Heart left ventricle (tissue), 16 donors: ENCODE measurements around the gene TESK1. TPM values are rescaled to one million over a fixed set of nuclear protein-coding genes. Genes with fewer than 3 reads are reported as not detected.

Source experiments
- ATAC-seq, 4 donors: fragments of 200-7000 bp; cut with Tn5 transposase; one replicate each; pipeline ENCODE4 v1.9.1; 2020 to 2022; ENCODE audit warnings: moderate library complexity in 4 of 4, mild to moderate bottlenecking in 3 of 4, moderate number of reproducible peaks in 1 of 4
- DNase-seq, 5 donors: peaks; one replicate each; pipeline ENCODE4 v3.0.0-alpha.2; 2020
- H3K27ac ChIP-seq, 12 donors: fragments of 200-600 bp; sonication (generic) in 4 of 12; one replicate each; pipeline versions ENCODE4 v1.5.0 to v1.8.0; 2016 to 2022; ENCODE audit warnings: mild to moderate bottlenecking in 2 of 12
- H3K27me3 ChIP-seq, 9 donors: fragments of 200-600 bp; sonication (generic) in 2 of 9; one replicate each; pipeline versions ENCODE4 v1.5.1 to v1.8.0; 2016 to 2022; ENCODE audit warnings: mild to moderate bottlenecking in 3 of 9
- H3K36me3 ChIP-seq, 9 donors: fragments of 200-600 bp; sonication (generic) in 2 of 9; one replicate each; pipeline versions ENCODE4 v1.5.0 to v1.8.0; 2018 to 2022; ENCODE audit warnings: mild to moderate bottlenecking in 2 of 9
- H3K4me1 ChIP-seq, 12 donors: fragments of 200-600 bp; sonication (generic) in 4 of 12; one replicate each; pipeline versions ENCODE4 v1.5.0 to v1.8.0; 2016 to 2022; ENCODE audit warnings: mild to moderate bottlenecking in 3 of 12
- H3K4me3 ChIP-seq, 12 donors: fragments of 200-600 bp; sonication (generic) in 4 of 12; one replicate each; pipeline versions ENCODE4 v1.5.0 to v1.8.0; 2017 to 2022; ENCODE audit warnings: mild to moderate bottlenecking in 9 of 12, moderate library complexity in 4 of 12
- H3K9me3 ChIP-seq, 12 donors: fragments of 200-600 bp; sonication (generic) in 4 of 12; one replicate each; pipeline versions ENCODE4 v1.5.0 to v1.8.0; 2016 to 2022; ENCODE audit warnings: mild to moderate bottlenecking in 1 of 12
- CTCF ChIP-seq, 12 donors: fragments of 200-600 bp; sonication (generic) in 4 of 12; IDR thresholded peaks; one replicate each; pipeline versions ENCODE4 v1.5.0 to v1.8.0; 2018 to 2022; ENCODE audit warnings: antibody characterized with exemption in 12 of 12, mild to moderate bottlenecking in 5 of 12
- POLR2A ChIP-seq, 2 donors: fragments of 450-650 bp; IDR thresholded peaks; one replicate each; pipeline ENCODE4 v1.6.1; 2017; ENCODE audit warnings: antibody characterized with exemption in 2 of 2, mild to moderate bottlenecking in 2 of 2, moderate library complexity in 2 of 2
- WGBS, 4 donors: extraction: QIAGEN DNeasy Blood & Tissue Kit in 2 of 4; methylation state at CpG; one replicate each; pipeline versions ENCODE4 v1.1.5 to v1.1.7; 2013 to 2018; 5-methylcytosine and 5-hydroxymethylcytosine counted together
- intact Hi-C, 10 donors: fragments of 100-400 bp; cut with DNase I; formaldehyde crosslinking; loops; one replicate each; pipeline versions ENCODE4 v1.11.1 to v1.14.2; 2022
- polyA plus RNA-seq, 2 donors: library from polyadenylated mRNA; stranded (reverse); fragments of 200-250 nt; gene quantifications; one replicate each; pipeline ENCODE4 v1.2.3, GENCODE V29; 2013
- total RNA-seq, 9 donors: library from RNA; depleted of rRNA in 2 of 9; stranded (reverse); fragments of >200 nt in 2 of 9; fragmentation: NEBNext Ultra II Directional in 3 of 9; extraction: Animal tissue kit (Norgen Biotek cat#: 25700) in 3 of 9; gene quantifications; one replicate each; pipeline versions ENCODE4 v1.1.0 to v1.2.4, GENCODE V29; 2016 to 2023
- donor health status: ischemic (EF 13 %, LVEDD 7.1; RV severe dilation, severe dysfunction).
- donor health status: healthy with polysubstance abuse.
- donor health status: DM: no; HTN: yes; CAD: no.
- donor health status: DM: no; HTN: no; CAD: no.
- donor health status: ischemic (EF 25% LVEDD 6.9; RV normal size, moderate dysfunction).
- donor health status: ischemic (EF 25% LVEDD 5.7; RV mildly dilated, moderate dysfunction).
- donor health status: healthy.
- donor health status: DM: yes; HTN: yes; CAD: no.
- donor health status: ischemic (EF 35%, LVEDD 5.7; RV mildly dilated, moderate dysfunction).
- donor health status: nonischemic (EF 11% LVEDD 7.7; RV severe dilation, severe dysfunction).
- donor health status: DM: yes; HTN: yes; CAD: no.
- donor health status: PGD.
- donor health status: ischemic (EF 29% LVEDD 5.4; RV normal size, mild dysfunction).
- donor health status: nonischemic (EF 23%, LVEDD 6.1; RV moderate dilation, normal function).

Gene TESK1
- total and polyA plus RNA-seq, 11 donors: 19.8 to 47.6 (median 24.8) TPM

- ATAC-seq (peak; percentile 94 to 97 (median 96)), DNase-seq (peak; percentile 98 to 99 (median 98))
- intact Hi-C loops: loop anchor here in 9 of 10 donors (1.0 to 10.0 kb wide), 16 partner anchors 31 to 227 kb away; partner anchors contain the start of genes CREB3 (in 3 of the 9), TLN1 (in 3 of the 9), FAM221B (in 2 of the 9) and GBA2 (in 2 of the 9)
- 0 to 1% (median 0%) methylated on average over 17 to 42 of the region's 42 CpGs for WGBS, 4 donors
- H3K36me3 ChIP-seq: peaks cover 0 to 22% (median 16%) of the 10 kb centered on the region in 9 donors
- TF ChIP-seq POLR2A (IDR thresholded peaks at IDR 0.05) (peak in 1 of 2 donors; percentile 31), CTCF (IDR thresholded peaks at IDR 0.05) (peak in 11 of 12 donors; percentile 12 to 55 (median 32))
- H3K9me3 ChIP-seq: no peaks in the 10 kb centered on the region
- peak within 1 kb of the TSS; percentile 93 to 100 (median 97) for H3K27ac ChIP-seq
- H3K4me1 ChIP-seq: peaks cover 0 to 56% (median 30%) of the 10 kb centered on the region in 12 donors
- peak within 1 kb of the TSS; percentile 72 to 98 (median 88) for H3K4me3 ChIP-seq
- H3K27me3 ChIP-seq: no peaks in the 10 kb centered on the region
Measured at GRCh38 chr9:35657546-35658136, 52.6 kb downstream of the TESK1 start, which contains the start of gene RMRP. RMRP (minus strand) TSS chr9:35658019.

GRCh38 chr9:35658137-35658967 is 53.3 kb downstream of the TESK1 start, which contains the start of gene CCDC107:
CCDC107 (plus strand) TSS chr9:35658292; CDS start chr9:35658380, 88 bp downstream.
- intact Hi-C loops: loop anchor here in 9 of 10 donors (1.0 to 10.0 kb wide), 16 partner anchors 30 to 226 kb away; partner anchors contain the start of genes CREB3 (in 2 of the 9), FAM221B (in 2 of the 9), GBA2 (in 2 of the 9) and RGP1 (in 2 of the 9)
- 0 to 1% (median 0%) methylated on average over 19 to 67 of the region's 67 CpGs for WGBS, 4 donors
- peak; percentile 86 to 93 (median 90) for DNase-seq

GRCh38 chr9:35658968-35659220 is 53.8 kb downstream of the TESK1 start:
- TF ChIP-seq POLR2A (IDR thresholded peaks at IDR 0.05) (no peak), CTCF (IDR thresholded peaks at IDR 0.05) (no peak)
- peak in 1 of 4 donors; percentile 6 for ATAC-seq
- Histone ChIP-seq H3K9me3 (no peaks in the 10 kb centered on the region), H3K4me1 (peaks cover 0 to 53% (median 30%) of the 10 kb centered on the region in 12 donors), H3K4me3 (peak overlapping the region; percentile 72 to 98 (median 88)), H3K36me3 (peaks cover 0 to 22% (median 16%) of the 10 kb centered on the region in 9 donors), H3K27me3 (no peaks in the 10 kb centered on the region), H3K27ac (peak overlapping the region; percentile 93 to 100 (median 97))
- intact Hi-C loops: loop anchor here in 9 of 10 donors (1.0 to 10.0 kb wide), 16 partner anchors 30 to 226 kb away; partner anchors contain the start of genes CREB3 (in 2 of the 9), FAM221B (in 2 of the 9), GBA2 (in 2 of the 9) and RGP1 (in 2 of the 9)
- 3 to 6% (median 4%) methylated on average over 2 of the region's 2 CpGs for WGBS, 4 donors
- peak in 2 of 5 donors; percentile 58 to 65 for DNase-seq

More at GRCh38 chr9:35658137-35658967, 53.3 kb downstream of the TESK1 start, which contains the start of gene CCDC107:
- Histone ChIP-seq H3K4me1 (peaks cover 0 to 53% (median 30%) of the 10 kb centered on the region in 12 donors), H3K36me3 (peaks cover 0 to 22% (median 16%) of the 10 kb centered on the region in 9 donors), H3K27me3 (no peaks in the 10 kb centered on the region), H3K4me3 (peak within 1 kb of the TSS; percentile 72 to 98 (median 88)), H3K27ac (peak within 1 kb of the TSS; percentile 93 to 100 (median 97)), H3K9me3 (no peaks in the 10 kb centered on the region)
- TF ChIP-seq CTCF (IDR thresholded peaks at IDR 0.05) (peak; percentile 40 to 78 (median 60)), POLR2A (IDR thresholded peaks at IDR 0.05) (peak; percentile 91 to 97)
- ATAC-seq: peak; percentile 68 to 80 (median 78)
